ENCODE results near the gene CEACAM19.
A peak's percentile ranks its signal among the peaks of the same experiment; 100 is the strongest.

Gene CEACAM19

GRCh38 chr19:44692379-44692721 lies 21.1 kb downstream of the CEACAM19 start:
- peak overlapping the region; percentile 78; the same call in 1 of the 2 replicates for H2AFZ ChIP-seq (ENCODE audit: low read length)
- TF ChIP-seq CTCF (conservative IDR thresholded peaks at IDR 0.05; ENCODE audit: low read length) (no peak), EZH2phosphoT487 (IDR thresholded peaks at IDR 0.05; ENCODE audit: borderline replicate concordance) (no peak)
- no peaks in the 10 kb centered on the region for H3K9me3 ChIP-seq (ENCODE audit: insufficient read depth, low read depth, low read length)
- H3K4me1 ChIP-seq (ENCODE audit: insufficient read depth, low read length, poor library complexity, severe bottlenecking): peaks cover 8% of the 10 kb centered on the region
- no peaks in the 10 kb centered on the region for H3F3A ChIP-seq (ENCODE audit: low read depth)
- no peaks in the 10 kb centered on the region for H3K27me3 ChIP-seq (ENCODE audit: insufficient read depth, low read length, poor library complexity, severe bottlenecking)
- no peak overlapping the region for H3K9ac ChIP-seq (ENCODE audit: low read depth, low read length, poor library complexity, severe bottlenecking)
- no peak overlapping the region for H3K4me3 ChIP-seq (ENCODE audit: low read length, poor library complexity, severe bottlenecking)
- no peaks in the 10 kb centered on the region for H3K9me2 ChIP-seq (replicated peaks; ENCODE audit: low read depth, low read length)
- no peaks in the 10 kb centered on the region for H4K20me1 ChIP-seq (ENCODE audit: insufficient read depth, low read length, poor library complexity, severe bottlenecking)
- no peaks in the 10 kb centered on the region for H3K79me2 ChIP-seq (ENCODE audit: insufficient read depth, low read length)
- peak overlapping the region; percentile 32 for H3K4me2 ChIP-seq (ENCODE audit: low read depth, low read length, poor library complexity, severe bottlenecking)
- H3K36me3 ChIP-seq (ENCODE audit: insufficient read depth, low read length): no peaks in the 10 kb centered on the region

- H3K9me3 ChIP-seq (ENCODE audit: insufficient read depth, low read depth, low read length): no peaks in the 10 kb centered on the region
- H4K20me1 ChIP-seq (ENCODE audit: insufficient read depth, low read length, poor library complexity, severe bottlenecking): no peaks in the 10 kb centered on the region
- H3K4me3 ChIP-seq (ENCODE audit: low read length, poor library complexity, severe bottlenecking): no peak overlapping the region
- no peaks in the 10 kb centered on the region for H3K9me2 ChIP-seq (replicated peaks; ENCODE audit: low read depth, low read length)
- H3K4me2 ChIP-seq (ENCODE audit: low read depth, low read length, poor library complexity, severe bottlenecking): no peak overlapping the region
- no peaks in the 10 kb centered on the region for H3K27me3 ChIP-seq (ENCODE audit: insufficient read depth, low read length, poor library complexity, severe bottlenecking)
- no peak overlapping the region for H3K9ac ChIP-seq (ENCODE audit: low read depth, low read length, poor library complexity, severe bottlenecking)
- no peaks in the 10 kb centered on the region for H3F3A ChIP-seq (ENCODE audit: low read depth)
- peak; percentile 44 for TF ChIP-seq CTCF (conservative IDR thresholded peaks at IDR 0.05; ENCODE audit: low read length)
- TF ChIP-seq EZH2phosphoT487 (IDR thresholded peaks at IDR 0.05; ENCODE audit: borderline replicate concordance): no peak
- H3K36me3 ChIP-seq (ENCODE audit: insufficient read depth, low read length): no peaks in the 10 kb centered on the region
- H3K4me1 ChIP-seq (ENCODE audit: insufficient read depth, low read length, poor library complexity, severe bottlenecking): peaks cover 8% of the 10 kb centered on the region
- H3K79me2 ChIP-seq (ENCODE audit: insufficient read depth, low read length): no peaks in the 10 kb centered on the region
- H2AFZ ChIP-seq (ENCODE audit: low read length): no peak overlapping the region
These were observed 22.9 kb downstream of the CEACAM19 start for GRCh38 chr19:44694184-44694579.

- TF ChIP-seq CTCF (conservative IDR thresholded peaks at IDR 0.05; ENCODE audit: low read length) (no peak), EZH2phosphoT487 (IDR thresholded peaks at IDR 0.05; ENCODE audit: borderline replicate concordance) (no peak)
- H4K20me1 ChIP-seq (ENCODE audit: insufficient read depth, low read length, poor library complexity, severe bottlenecking): no peaks in the 10 kb centered on the region
- no peaks in the 10 kb centered on the region for H3K79me2 ChIP-seq (ENCODE audit: insufficient read depth, low read length)
- no peaks in the 10 kb centered on the region for H3K9me2 ChIP-seq (replicated peaks; ENCODE audit: low read depth, low read length)
- no peak overlapping the region for H3K9ac ChIP-seq (ENCODE audit: low read depth, low read length, poor library complexity, severe bottlenecking)
- no peaks in the 10 kb centered on the region for H3K9me3 ChIP-seq (ENCODE audit: insufficient read depth, low read depth, low read length)
- no peaks in the 10 kb centered on the region for H3F3A ChIP-seq (ENCODE audit: low read depth)
- H3K4me1 ChIP-seq (ENCODE audit: insufficient read depth, low read length, poor library complexity, severe bottlenecking): peaks cover 3% of the 10 kb centered on the region
- H3K4me2 ChIP-seq (ENCODE audit: low read depth, low read length, poor library complexity, severe bottlenecking): no peak overlapping the region
- H3K4me3 ChIP-seq (ENCODE audit: low read length, poor library complexity, severe bottlenecking): no peak overlapping the region
- H3K36me3 ChIP-seq (ENCODE audit: insufficient read depth, low read length): no peaks in the 10 kb centered on the region
- no peak overlapping the region for H2AFZ ChIP-seq (ENCODE audit: low read length)
- H3K27me3 ChIP-seq (ENCODE audit: insufficient read depth, low read length, poor library complexity, severe bottlenecking): no peaks in the 10 kb centered on the region
These were observed 25.8 kb downstream of the CEACAM19 start for GRCh38 chr19:44696939-44697669.

All from Loucy (cell line).